K562 treated with DMSO at 1 percent for 48 hours (cell line): Measurements from ENCODE around the gene CALR. TPM values are rescaled to one million over a fixed set of nuclear protein-coding genes. Genes with fewer than 3 reads are reported as not detected.

Source experiments
- total RNA-seq: library from RNA; unstranded; fragments of 300-600 nt; gene quantifications from 2 replicates; pipeline ENCODE4 v1.2.3, GENCODE V29; 2022; ENCODE audit warnings: low replicate concordance; ENCODE audit errors: extremely low read depth

CALR gene
- 227 and 730 TPM in 2 replicates for total RNA-seq

DNA sequence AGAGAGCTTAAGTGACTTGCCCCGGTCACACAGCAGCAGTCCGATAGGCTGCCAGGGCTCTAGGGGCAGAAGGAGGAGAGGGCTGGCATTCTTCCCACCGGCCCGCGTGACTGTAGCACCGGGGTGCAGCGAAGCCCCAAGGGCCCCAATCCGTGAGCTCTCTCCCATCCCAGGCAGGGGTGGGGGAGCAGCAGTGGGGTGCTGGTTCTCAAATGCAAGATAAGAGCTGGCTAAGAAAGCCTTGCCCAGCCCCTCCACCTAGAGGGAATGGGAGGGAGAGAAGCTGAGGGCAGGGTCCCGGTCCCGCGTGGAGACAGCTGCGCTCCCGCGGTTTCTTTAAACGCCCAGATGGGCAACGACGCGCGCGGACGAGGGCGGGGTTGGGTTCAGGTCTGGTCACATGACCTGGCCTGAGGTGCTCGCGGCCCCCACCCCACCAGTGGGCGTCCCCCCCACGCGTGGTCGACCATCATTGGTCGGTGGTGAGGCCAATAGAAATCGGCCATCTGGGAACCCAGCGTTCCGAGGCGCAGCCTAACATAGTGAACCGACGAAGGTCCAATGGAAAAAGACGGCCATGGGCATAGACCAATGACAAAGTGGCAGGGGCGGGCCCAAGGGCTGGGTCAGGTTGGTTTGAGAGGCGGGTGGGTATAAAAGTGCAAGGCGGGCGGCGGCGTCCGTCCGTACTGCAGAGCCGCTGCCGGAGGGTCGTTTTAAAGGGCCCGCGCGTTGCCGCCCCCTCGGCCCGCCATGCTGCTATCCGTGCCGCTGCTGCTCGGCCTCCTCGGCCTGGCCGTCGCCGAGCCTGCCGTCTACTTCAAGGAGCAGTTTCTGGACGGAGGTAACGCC lies at the start of gene CALR:
CALR (plus strand) TSS at position 683 of the 852 bp plus-strand sequence; CDS start at position 754, 71 bp downstream.

DNA sequence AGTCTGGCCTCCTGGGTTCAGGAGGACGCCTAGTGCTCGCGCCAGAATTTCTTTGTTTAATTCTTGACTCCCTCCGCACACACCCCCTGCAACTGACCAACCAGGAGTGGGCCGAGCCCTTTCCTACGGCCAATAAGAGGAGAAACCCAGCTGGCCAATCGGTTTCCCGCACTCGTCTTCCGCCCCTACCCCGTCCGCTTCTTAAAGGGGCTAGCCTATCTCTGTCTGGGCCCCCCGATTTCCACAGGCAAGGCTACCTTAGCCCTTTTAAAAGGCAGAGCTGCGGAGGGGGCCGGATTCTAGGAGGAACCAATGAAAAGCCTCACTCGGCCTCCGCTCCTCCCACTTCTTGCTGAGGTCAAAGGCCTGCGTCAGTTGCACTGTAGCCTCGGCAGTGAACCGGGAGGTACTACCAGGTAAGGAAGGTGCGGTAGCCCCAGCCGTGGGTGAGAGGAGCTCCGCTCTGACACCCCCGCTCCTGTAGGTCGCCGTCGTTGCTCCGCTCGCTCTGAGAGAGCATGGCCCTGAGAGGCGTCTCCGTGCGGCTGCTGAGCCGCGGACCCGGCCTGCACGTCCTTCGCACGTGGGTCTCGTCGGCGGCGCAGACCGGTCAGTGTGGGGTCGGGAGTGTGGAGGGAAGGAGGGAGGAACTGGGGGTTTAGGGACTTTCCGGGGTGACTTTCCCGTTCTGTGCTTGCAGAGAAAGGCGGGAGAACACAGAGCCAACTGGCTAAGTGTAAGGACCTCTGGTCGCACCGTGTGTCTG lies 47.4 kb upstream of the CALR start, which contains the start of gene GCDH:
GCDH (plus strand) TSS at position 374 of the 766 bp plus-strand sequence; CDS start at position 519, 145 bp downstream.

DNA sequence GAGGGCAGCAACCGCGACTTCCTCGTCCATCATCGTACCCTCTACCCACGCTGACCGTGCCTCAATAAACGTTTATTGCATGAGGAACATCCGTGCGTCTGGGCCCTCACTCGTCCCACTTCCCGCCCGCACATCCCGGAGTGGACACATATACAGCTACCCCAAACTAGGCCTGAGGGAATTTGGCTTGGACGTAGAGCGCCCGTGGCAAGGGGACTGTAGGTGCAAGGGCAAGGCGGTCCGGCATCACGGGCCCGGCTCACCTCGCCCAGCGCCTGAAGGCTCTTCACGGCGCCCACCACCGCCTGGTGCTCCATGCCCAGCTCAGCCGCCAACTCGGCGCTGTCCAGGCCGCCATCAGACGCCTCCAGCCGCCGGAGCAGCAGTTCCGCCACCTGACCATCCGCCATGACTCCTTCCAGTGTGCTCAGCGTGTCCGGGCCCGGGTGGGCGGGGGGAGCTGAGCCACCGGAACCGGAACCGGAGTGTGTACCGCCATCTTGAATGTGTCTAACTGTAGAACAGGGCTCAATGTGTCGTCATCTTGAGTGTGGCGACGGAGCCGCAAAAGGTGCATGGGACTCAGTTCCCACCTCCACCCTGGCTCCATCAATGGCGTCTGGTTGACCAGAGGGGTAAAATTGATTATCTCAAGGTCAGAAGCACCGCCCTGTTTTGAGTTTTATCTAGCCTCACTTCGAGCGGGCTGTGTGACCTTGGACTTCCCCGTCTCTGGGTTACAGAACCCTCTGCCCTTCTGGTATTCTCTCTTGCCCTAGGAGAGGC lies 4.9 kb upstream of the CALR start, which contains the start of gene FARSA:
FARSA (minus strand) TSS at position 425 of the 786 bp plus-strand sequence; CDS start at position 410, 15 bp downstream.

DNA sequence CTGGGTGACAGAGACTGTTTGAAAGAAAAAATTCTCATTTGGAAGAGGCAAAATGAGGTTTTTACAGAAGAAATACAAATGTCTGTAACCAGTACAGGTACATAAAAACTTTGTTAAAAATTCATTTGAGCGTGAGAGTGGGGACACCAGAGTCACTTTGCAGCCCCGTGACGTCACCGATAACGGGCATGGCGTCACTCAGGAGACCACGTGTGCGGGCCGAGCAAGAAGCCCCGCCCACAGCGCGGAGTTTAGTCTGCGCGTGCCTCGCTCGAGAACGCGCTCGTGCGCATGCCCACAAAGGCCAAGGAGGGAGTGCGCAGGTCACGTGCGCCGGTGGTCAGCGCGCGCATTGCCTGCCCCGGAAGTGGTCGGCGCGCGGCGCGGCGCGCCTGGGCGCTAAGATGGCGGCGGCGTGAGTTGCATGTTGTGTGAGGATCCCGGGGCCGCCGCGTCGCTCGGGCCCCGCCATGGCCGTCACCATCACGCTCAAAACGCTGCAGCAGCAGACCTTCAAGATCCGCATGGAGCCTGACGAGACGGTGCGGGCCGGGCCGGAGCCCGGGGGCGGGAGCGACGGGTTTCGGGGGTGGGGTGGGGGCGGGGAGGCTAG lies 7.2 kb downstream of the CALR start, which contains the start of gene RAD23A:
RAD23A (plus strand) TSS at position 384 of the 613 bp plus-strand sequence; CDS start at position 471, 87 bp downstream.

DNA sequence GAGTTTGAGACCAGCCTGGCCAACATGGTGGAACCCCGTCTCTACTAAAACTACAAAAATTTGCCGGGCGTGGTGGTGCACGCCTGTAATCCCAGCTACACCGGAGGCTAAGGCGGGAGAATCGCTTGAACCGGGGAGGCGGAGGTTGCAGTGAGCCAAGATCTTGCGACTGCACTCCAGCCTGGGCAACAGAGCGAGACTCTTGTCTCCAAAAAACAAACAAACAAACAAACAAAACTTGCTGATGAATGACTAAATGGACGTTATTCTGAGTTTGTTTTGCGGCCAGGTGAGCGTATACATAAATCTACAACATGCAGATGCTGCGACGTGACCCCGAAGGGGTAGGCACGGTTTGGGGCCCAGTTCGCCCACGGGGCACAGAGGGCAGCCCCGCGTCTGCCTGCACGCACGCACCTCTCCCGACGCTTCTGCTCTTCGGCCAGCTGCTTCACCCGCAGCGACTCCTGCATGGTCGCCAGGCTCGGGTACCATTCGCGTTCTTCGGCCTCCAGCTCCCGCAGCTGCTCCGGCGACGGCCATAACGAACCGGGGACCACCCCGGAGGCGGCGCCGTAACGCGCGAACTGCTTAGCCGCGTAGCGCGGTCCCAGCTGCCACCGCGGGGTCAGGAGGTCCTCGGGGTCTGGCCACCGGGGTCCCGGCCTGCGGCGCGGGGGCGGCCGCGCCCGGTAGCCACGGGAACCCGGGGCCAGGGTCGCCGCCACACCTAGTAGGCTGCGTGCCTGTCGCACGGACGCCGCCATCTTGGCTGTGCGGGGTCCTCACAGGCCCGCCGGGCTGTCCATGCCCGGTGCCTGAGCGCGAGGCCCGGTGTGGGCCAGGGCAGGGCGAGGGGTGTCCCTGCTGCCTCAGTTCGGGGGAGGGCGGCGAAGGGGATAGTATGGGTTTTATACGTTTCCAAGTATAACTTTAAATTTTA lies 18.3 kb downstream of the CALR start, which contains the start of gene GADD45GIP1:
GADD45GIP1 (minus strand) TSS at position 778 of the 943 bp plus-strand sequence; CDS start at position 767, 11 bp downstream.

DNA sequence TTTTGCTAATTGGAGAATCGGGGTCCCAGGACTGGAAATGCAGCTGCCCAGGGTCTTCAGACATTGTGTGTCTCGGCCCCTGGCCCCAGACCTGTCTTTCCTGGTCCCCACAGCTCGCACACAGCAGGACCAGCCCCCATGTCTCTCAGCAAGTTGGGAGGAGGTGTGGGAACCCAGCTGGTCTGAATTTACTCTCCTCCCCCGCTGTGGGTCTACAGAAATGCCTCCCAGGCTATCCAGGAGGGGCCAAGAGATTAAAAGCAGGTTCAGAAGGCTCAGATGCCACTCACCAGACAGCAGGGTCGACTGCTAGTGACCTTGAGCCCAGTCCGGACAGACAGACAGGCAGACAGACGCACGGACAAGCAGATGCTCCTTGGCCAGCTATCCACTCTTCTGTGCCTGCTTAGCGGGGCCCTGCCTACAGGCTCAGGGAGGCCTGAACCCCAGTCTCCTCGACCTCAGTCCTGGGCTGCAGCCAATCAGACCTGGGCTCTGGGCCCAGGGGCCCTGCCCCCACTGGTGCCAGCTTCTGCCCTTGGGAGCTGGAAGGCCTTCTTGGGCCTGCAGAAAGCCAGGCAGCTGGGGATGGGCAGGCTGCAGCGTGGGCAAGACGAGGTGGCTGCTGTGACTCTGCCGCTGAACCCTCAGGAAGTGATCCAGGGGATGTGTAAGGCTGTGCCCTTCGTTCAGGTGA lies 31.0 kb downstream of the CALR start, which contains the start of gene DAND5:
DAND5 (plus strand) TSS at position 285 of the 697 bp plus-strand sequence; CDS start at position 370, 85 bp downstream.

Other genes starting within 250 kb of the CALR start
- not detected in 2 replicates for gene FBXW9, start 242.0 kb upstream of the CALR start, total RNA-seq
- 258 TPM in 1 of 2 replicates, not detected in the other for gene TNPO2, start 214.7 kb upstream of the CALR start, total RNA-seq
- not detected in 2 replicates for gene TRIR, start 203.9 kb upstream of the CALR start, total RNA-seq
- not detected in 2 replicates for gene GET3, start 201.1 kb upstream of the CALR start, total RNA-seq
- not detected in 2 replicates for gene BEST2, start 186.8 kb upstream of the CALR start, total RNA-seq
- not detected in 2 replicates for gene HOOK2, start 163.1 kb upstream of the CALR start, total RNA-seq
- not detected in 2 replicates for gene JUNB, start 147.1 kb upstream of the CALR start, total RNA-seq
- 1,339 TPM in 1 of 2 replicates, not detected in the other for gene PRDX2, start 136.8 kb upstream of the CALR start, total RNA-seq
- gene THSD8, start 136.5 kb upstream of the CALR start, total RNA-seq: not detected in 2 replicates
- gene RNASEH2A, start 132.0 kb upstream of the CALR start, total RNA-seq: not detected in 2 replicates
- not detected in 2 replicates for gene RTBDN, start 104.0 kb upstream of the CALR start, total RNA-seq
- gene MAST1, start 100.1 kb upstream of the CALR start, total RNA-seq: not detected in 2 replicates
- not detected in 2 replicates for gene DNASE2, start 57.2 kb upstream of the CALR start, total RNA-seq
- gene KLF1, start 51.4 kb upstream of the CALR start, total RNA-seq: not detected in 2 replicates
- gene GCDH, start 47.4 kb upstream of the CALR start, total RNA-seq: not detected in 2 replicates
- gene SYCE2, start 19.3 kb upstream of the CALR start, total RNA-seq: not detected in 2 replicates
- 986 TPM in 1 of 2 replicates, not detected in the other for gene FARSA, start 4.9 kb upstream of the CALR start, total RNA-seq
- not detected in 2 replicates for gene RAD23A, start 7.3 kb downstream of the CALR start, total RNA-seq
- not detected in 2 replicates for gene GADD45GIP1, start 18.6 kb downstream of the CALR start, total RNA-seq
- not detected in 2 replicates for gene DAND5, start 31.0 kb downstream of the CALR start, total RNA-seq
- not detected in 2 replicates for gene NFIX, start 56.9 kb downstream of the CALR start, total RNA-seq
- not detected in 2 replicates for gene LYL1, start 164.2 kb downstream of the CALR start, total RNA-seq
- gene TRMT1, start 178.1 kb downstream of the CALR start, total RNA-seq: not detected in 2 replicates
- not detected in 2 replicates for gene NACC1, start 179.7 kb downstream of the CALR start, total RNA-seq
- gene STX10, start 211.8 kb downstream of the CALR start, total RNA-seq: not detected in 2 replicates
- gene IER2, start 211.8 kb downstream of the CALR start, total RNA-seq: not detected in 2 replicates